ENCODE data around the gene S100A1. TPM values are rescaled to one million over a fixed set of nuclear protein-coding genes. Genes with fewer than 3 reads are reported as not detected.
A peak's percentile ranks its signal among the peaks of the same experiment; 100 is the strongest.

The S100A1 gene
- total and polyA plus RNA-seq, 2 of the 8 experiments (the other 6 are each of a cell fraction or from before 2014, with no cell fraction given), result 2.0 TPM; not detected in 1

GRCh38 chr1:153611356-153611755 is 16.9 kb upstream of the S100A1 start:
- Histone ChIP-seq H3K27me3 (replicated peaks in 1 of 4; ENCODE audit: control insufficient read depth in 3 of 4, extremely low read depth in 1 of 4, insufficient read depth in 3 of 4, low read length in 3 of 4) (no peaks in the 10 kb centered on the region; a peak in 1 of 7 replicates), H3K79me1 (ENCODE audit: low read depth, low read length) (no peaks in the 10 kb centered on the region), H3K23me2 (ENCODE audit: low read depth, low read length) (peaks cover 3% of the 10 kb centered on the region), H2BK5ac (ENCODE audit: low read depth, low read length) (no peak overlapping the region), H2BK12ac (ENCODE audit: low read depth, low read length) (peak overlapping the region; percentile 11; the same call in 1 of the 2 replicates), H2AK5ac (ENCODE audit: low read depth, low read length) (no peak overlapping the region), H3K4ac (replicated peaks; ENCODE audit: insufficient read length, low read depth, low read length) (no peak overlapping the region), H2AFZ (ENCODE audit: low read length) (no peak overlapping the region), H3K56ac (replicated peaks; ENCODE audit: insufficient read length, low read depth, low read length) (no peak overlapping the region), H3K4me3 (ENCODE audit: extremely low read depth in 1 of 4, insufficient read depth in 2 of 4, low read depth in 3 of 4, low read length in 4 of 4) (no peak overlapping the region), H2BK20ac (ENCODE audit: low read length) (peak overlapping the region; percentile 73; the same call in 1 of the 2 replicates), H3K18ac (ENCODE audit: extremely low read depth, low read length) (no peak overlapping the region; the same call in 1 of the 2 replicates), H4K91ac (replicated peaks; ENCODE audit: insufficient read length, low read length) (no peak overlapping the region), H4K5ac (ENCODE audit: insufficient read length, low read depth, low read length) (no peak overlapping the region), H2BK120ac (replicated peaks; ENCODE audit: low read depth, low read length) (no peak overlapping the region), H3K9me3 (ENCODE audit: insufficient read depth in 2 of 2, low read depth in 1 of 2, low read length in 1 of 2) (no peaks in the 10 kb centered on the region), H3K4me2 (ENCODE audit: insufficient read depth in 1 of 2, low read depth in 2 of 2, low read length in 2 of 2) (no peak overlapping the region), H3K27ac (ENCODE audit: low read depth, low read length) (no peak overlapping the region), H3K79me2 (ENCODE audit: control insufficient read depth in 1 of 2, insufficient read depth in 2 of 2, low read length in 2 of 2) (no peaks in the 10 kb centered on the region), H3K14ac (ENCODE audit: insufficient read length) (no peak overlapping the region), H3K4me1 (replicated peaks in 1 of 4; ENCODE audit: control insufficient read depth in 3 of 4, insufficient read depth in 4 of 4, low read length in 3 of 4) (peaks cover 0 to 35% (median 22%) of the 10 kb centered on the region in 4 experiments; a peak in 6 of 7 replicates), H2BK15ac (ENCODE audit: low read length) (peak overlapping the region; percentile 83), H4K20me1 (replicated peaks in 1 of 2; ENCODE audit: control insufficient read depth in 1 of 2, insufficient read depth in 2 of 2, low read length in 2 of 2) (no peaks in the 10 kb centered on the region), H4K8ac (ENCODE audit: extremely low read depth, insufficient read depth, low read length) (no peak overlapping the region), H3K23ac (ENCODE audit: insufficient read length) (no peak overlapping the region), H3K36me3 (ENCODE audit: control insufficient read depth in 2 of 4, insufficient read depth in 4 of 4, low read length in 3 of 4) (no peaks in the 10 kb centered on the region), H3K9ac (replicated peaks in 1 of 4; ENCODE audit: extremely low read depth in 1 of 4, low read depth in 3 of 4, low read length in 3 of 4) (no peak overlapping the region)
- DNase-seq (ENCODE audit: low read depth in 1 of 2, low spot score in 2 of 2) (no peak), FAIRE-seq (no peak)
- WGBS, 2 experiments (ENCODE audit: extremely low coverage in 1 of 2, insufficient coverage in 1 of 2, insufficient read length in 1 of 2, insufficient replicate concordance in 2 of 2, low coverage in 1 of 2, low lambda C conversion rate in 2 of 2, missing lambda C conversion rate in 1 of 2), result 91% methylated on average over 1 of the region's 1 CpG; no CpG with 5 or more reads in 1 of the 2 experiments
- ChIA-PET CTCF (ENCODE audit: partially characterized antibody) (interaction anchor here (2.1 to 15.9 kb wide), 6 partner anchors 10 to 77 kb away, joined by 6 to 224 read pairs (median 72); partner anchors contain the start of genes S100A1, S100A13 and S100A6), POLR2A (ENCODE audit: partially characterized antibody) (interaction anchor here (0.6 to 15.3 kb wide), 4 partner anchors 12 to 616 kb away, joined by 3 to 261 read pairs (median 10); partner anchors contain the start of genes CHTOP, S100A1 and S100A13)

Data from H1 (cell line).